Panc1 (cell line): ENCODE data around the gene ENTPD7.

Experiments
- CTCF ChIP-seq: fragments of 450-650 bp; IDR thresholded peaks from 2 replicates; pipeline ENCODE4 v1.5.1; 2017; ENCODE audit warnings: mild to moderate bottlenecking
- POLR2AphosphoS5 ChIP-seq: IDR thresholded peaks from 2 replicates; pipeline ENCODE4 v1.6.1; 2012; ENCODE audit warnings: mild to moderate bottlenecking, low read depth, low read length, moderate library complexity
- REST ChIP-seq, 2 experiments: IDR thresholded peaks; 2 replicates each; pipeline ENCODE4 v1.6.1; 2011 to 2012; ENCODE audit warnings: low read depth in 2 of 2, control low read depth in 1 of 2, low read length in 1 of 2, mild to moderate bottlenecking in 1 of 2, moderate library complexity in 1 of 2; ENCODE audit not compliant: insufficient read depth in 1 of 2

GRCh38 chr10:99750641-99751040, 91.3 kb downstream of the ENTPD7 start:
- TF ChIP-seq REST (IDR thresholded peaks at IDR 0.05; ENCODE audit: insufficient read depth in 1 of 2, low read depth in 2 of 2, low read length in 1 of 2) (no peak), POLR2AphosphoS5 (no peak), CTCF (no peak)
